ENCODE data around the gene CERCAM.

The CERCAM gene, protein sequence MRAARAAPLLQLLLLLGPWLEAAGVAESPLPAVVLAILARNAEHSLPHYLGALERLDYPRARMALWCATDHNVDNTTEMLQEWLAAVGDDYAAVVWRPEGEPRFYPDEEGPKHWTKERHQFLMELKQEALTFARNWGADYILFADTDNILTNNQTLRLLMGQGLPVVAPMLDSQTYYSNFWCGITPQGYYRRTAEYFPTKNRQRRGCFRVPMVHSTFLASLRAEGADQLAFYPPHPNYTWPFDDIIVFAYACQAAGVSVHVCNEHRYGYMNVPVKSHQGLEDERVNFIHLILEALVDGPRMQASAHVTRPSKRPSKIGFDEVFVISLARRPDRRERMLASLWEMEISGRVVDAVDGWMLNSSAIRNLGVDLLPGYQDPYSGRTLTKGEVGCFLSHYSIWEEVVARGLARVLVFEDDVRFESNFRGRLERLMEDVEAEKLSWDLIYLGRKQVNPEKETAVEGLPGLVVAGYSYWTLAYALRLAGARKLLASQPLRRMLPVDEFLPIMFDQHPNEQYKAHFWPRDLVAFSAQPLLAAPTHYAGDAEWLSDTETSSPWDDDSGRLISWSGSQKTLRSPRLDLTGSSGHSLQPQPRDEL

GRCh38 chr9:128420651-128421481 is at the start of gene CERCAM:
Gene CERCAM (plus strand): TSS chr9:128420857. CDS start chr9:128420878, 21 bp downstream.
- TF ChIP-seq, protein P1, sequence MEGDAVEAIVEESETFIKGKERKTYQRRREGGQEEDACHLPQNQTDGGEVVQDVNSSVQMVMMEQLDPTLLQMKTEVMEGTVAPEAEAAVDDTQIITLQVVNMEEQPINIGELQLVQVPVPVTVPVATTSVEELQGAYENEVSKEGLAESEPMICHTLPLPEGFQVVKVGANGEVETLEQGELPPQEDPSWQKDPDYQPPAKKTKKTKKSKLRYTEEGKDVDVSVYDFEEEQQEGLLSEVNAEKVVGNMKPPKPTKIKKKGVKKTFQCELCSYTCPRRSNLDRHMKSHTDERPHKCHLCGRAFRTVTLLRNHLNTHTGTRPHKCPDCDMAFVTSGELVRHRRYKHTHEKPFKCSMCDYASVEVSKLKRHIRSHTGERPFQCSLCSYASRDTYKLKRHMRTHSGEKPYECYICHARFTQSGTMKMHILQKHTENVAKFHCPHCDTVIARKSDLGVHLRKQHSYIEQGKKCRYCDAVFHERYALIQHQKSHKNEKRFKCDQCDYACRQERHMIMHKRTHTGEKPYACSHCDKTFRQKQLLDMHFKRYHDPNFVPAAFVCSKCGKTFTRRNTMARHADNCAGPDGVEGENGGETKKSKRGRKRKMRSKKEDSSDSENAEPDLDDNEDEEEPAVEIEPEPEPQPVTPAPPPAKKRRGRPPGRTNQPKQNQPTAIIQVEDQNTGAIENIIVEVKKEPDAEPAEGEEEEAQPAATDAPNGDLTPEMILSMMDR (IDR thresholded peaks at IDR 0.05; ENCODE audit: extremely low read depth, missing control alignments) = no peak
- DNase-seq (ENCODE audit: low spot score) = peak; percentile 94

- no peak for DNase-seq (ENCODE audit: low spot score)
- TF ChIP-seq, protein P1 (IDR thresholded peaks at IDR 0.05; ENCODE audit: extremely low read depth, missing control alignments) = no peak
Observed at GRCh38 chr9:128371630-128372117, 49.0 kb upstream of the CERCAM start.

- TF ChIP-seq, protein P1 (IDR thresholded peaks at IDR 0.05; ENCODE audit: extremely low read depth, missing control alignments) = no peak
- no peak for DNase-seq (ENCODE audit: low spot score)
Observed at GRCh38 chr9:128372188-128372641, 48.4 kb upstream of the CERCAM start.

DNA sequence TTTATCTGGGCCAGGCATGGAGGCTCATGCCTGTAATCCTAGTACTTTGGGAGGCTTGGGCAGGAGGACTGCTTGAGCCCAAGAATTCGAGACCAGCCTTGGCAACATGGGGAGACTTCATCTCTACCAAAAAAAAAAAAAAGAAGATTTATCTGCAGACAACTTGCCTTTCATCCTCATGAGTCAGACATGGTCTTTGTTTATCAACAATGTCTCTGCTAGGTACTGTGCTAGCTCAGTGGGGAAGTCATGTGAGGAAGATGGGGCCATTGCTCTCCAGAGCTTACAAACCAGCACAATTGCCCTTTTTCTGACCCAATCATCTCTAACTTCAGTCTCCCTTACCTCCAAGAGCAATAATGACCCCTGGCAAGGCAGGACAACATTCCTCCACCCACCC is 47.9 kb upstream of the CERCAM start:
- TF ChIP-seq, protein P1 (IDR thresholded peaks at IDR 0.05; ENCODE audit: extremely low read depth, missing control alignments) = no peak
- no peak for DNase-seq (ENCODE audit: low spot score)

DNA sequence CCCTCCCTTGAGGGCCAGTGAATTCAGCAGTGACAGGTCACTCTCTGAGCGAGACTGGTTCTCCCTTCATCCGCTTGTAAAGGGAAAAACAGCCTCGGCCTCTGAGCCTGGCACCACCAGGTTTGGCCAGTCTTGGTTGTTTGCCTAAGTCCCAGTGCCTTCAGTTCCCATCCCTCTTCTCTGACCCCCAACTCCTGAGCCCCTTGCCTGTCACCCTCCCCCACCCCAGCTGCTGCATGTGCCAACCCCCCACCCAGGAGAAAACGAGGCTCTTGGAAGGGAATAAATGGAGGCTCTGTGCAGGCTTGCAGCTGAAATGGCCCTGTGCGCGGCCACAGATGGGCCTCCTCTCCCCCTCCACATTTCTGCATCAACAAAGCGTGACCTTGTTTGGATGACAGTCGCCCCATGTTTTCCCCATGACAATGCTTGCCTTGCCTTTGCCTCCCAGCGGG is 46.4 kb upstream of the CERCAM start:
- no peak for DNase-seq (ENCODE audit: low spot score)
- TF ChIP-seq, protein P1 (IDR thresholded peaks at IDR 0.05; ENCODE audit: extremely low read depth, missing control alignments) = no peak

DNA sequence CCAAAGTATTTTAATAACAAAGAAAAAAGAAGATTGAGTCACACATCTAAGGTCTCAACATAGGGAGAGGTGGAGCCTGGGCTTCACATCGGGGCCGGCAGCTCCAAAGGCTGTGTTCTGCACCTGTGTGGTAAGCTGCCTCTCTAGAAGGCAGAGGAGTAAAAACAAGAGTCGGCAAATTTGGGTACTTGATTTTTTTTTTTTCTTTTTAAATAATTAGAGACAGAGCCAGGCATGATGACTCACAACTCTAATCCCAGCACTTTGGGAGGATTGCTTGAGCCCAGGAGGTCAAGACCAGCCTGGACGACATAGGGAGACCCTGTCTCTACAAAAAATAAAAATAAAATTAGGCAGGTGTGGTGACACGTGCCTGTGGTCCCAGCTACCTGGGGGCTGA is 44.8 kb upstream of the CERCAM start:
- DNase-seq (ENCODE audit: low spot score) = no peak
- TF ChIP-seq, protein P1 (IDR thresholded peaks at IDR 0.05; ENCODE audit: extremely low read depth, missing control alignments) = no peak

All from GM20000 (cell line).